GM19193 (cell line): ENCODE data around the gene GLIPR2.
A peak's percentile ranks its signal among the peaks of the same experiment; 100 is the strongest.

Source experiments
- POLR2A ChIP-seq: IDR thresholded peaks from 4 replicates; pipeline ENCODE4 v1.6.1; 2011; ENCODE audit not compliant: insufficient read depth, insufficient read length; ENCODE audit errors: extremely low read depth

Gene GLIPR2

DNA sequence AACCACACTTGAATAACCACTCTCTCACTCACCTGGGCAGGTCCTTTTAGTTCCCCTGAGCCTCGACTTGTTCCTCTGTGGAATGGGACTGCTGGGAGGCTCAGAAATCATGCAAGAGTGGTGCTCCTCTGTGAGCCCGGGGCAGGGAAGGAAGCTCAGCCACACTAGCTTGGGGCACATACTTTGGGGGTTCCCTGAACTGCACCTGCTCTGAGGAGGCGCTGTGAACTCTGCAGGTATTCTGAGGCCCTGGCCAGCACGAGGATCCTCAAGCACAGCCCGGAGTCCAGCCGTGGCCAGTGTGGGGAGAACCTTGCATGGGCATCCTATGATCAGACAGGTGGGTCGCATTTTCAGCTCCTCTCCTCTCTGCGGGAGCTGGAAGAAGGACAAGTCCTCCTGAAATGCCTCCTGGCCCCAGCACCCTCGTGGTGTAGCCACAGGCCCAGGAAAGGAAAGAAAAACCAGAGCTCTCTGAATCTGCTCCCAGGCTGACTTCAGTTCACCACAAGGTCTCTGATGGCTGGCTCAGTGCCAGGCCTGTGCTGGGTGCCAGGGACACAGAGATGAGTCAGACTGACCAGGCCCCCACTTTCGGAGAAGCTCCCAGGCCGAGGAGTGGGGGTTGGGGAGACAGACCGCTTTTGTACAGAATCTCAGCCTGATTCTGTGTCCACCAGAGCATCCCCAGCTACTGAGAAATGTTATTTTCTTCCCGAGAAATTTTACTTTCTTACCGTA lies 11.9 kb downstream of the GLIPR2 start:
- TF ChIP-seq POLR2A = no peak

DNA sequence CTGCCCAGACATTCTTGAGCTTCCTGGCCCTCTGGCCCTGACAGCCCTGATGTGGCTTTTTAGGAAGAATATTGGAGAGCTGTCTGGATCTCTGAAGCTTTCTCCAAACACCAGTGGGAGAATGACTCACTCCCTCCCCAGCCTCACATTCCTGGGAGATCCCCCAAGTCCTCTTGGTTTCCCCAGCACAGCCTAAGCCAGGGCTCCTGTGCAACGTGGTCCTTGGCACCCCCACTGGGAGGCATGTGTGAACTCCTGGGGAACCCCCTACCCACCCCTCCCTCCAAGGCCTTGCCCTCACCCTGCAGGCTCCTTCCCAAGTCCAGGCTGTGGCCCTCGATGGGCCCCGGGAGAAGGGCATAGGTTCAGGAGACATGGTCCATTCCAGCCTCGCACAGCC lies 12.7 kb downstream of the GLIPR2 start:
- TF ChIP-seq POLR2A = no peak

DNA sequence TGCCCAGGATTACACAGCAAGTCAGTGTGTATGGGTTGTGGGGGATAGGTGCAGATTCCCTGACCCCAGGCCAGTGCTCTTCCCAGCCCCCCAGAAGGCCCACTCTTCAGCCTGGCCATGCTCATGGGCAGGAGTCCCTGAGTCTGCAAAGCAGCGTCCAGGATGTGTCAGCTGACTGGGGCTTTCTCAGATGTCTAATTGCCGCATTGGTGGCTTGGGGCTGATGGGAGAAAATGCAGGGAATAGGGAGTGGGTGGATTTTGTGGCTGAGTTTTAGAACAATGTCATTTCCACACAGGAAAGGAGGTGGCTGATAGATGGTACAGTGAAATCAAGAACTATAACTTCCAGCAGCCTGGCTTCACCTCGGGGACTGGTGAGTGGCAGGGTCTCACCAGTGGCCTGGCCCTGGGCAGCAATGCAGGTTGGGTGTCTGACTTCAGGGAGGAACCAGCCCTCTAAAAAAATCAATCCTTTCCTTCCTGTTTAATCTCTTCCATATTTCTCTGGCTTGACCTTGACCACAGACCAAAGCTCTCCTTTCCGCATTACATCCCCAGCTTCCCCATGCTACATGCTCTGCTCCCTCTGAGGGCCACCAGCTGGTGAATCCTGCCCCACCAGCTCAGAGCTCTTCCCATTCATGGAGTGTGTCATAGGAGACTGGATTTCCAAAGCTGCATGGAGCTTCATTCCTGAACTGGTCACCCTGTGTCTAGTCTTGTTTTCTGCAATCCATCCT lies 14.2 kb downstream of the GLIPR2 start:
- TF ChIP-seq POLR2A = no peak

DNA sequence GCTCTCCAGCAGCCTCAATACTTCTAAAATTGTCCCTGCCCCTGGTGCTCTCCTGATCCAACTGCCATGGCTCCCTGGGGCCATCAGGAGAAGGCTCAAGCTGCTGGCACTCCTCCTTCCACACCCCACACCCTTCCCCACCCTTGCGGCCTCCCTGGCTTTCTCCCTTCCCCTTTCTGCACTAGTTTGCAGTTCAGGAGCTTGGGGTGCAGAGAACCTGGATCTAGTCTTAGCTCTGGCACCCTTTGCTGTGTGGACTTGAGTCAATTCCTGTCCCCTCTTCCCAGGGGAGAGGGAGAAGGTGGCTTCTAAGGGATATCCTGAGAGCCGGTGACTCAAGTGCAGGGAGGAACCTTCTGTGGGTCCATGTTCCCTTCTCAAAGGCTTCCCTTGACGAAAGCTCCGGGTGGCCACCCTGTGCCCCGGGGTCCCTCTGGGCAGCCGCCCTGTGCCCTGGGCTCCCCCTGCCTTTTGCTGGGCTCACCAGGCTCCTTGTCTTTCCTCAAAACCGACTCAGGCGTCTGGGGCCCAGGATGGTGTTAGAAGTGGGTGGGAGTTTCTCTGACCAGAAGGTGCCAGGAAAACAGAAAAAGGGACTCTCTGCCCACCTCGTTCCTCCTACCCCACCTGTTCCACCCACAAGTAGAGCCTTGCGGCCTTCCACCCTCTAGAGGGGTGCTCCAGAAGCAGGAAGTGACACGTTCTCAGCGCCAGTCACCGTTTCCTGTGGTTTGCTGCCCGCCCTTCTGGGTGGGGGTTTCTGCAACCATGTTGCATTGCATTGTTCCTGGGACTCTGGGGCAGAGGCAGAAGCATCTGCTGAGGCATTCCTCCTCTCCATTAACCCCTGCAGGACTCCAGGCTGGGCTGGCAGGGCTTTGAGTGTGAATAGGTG lies 15.0 kb downstream of the GLIPR2 start:
- TF ChIP-seq POLR2A = peak; percentile 72

GRCh38 chr9:36152741-36153438 lies 16.4 kb downstream of the GLIPR2 start:
- TF ChIP-seq POLR2A = no peak

DNA sequence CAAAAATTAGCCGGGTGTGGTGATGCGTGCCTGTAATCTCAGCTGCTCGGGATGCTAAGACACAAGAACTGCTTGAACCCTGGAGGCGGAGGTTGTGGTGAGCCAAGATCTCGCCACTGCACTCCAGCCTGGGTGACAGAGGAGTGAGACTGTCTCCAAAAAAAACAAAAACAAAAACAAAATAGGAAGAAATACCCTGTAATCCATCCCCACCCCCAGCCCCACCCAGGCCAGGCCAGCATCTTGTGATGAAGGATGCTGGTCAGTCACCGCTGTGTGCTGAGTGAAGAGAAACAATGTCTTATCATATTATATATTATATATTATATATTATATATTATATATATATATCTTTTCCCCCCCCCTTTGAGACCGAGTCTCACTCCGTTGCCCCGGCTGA lies 17.2 kb downstream of the GLIPR2 start:
- TF ChIP-seq POLR2A = no peak

DNA sequence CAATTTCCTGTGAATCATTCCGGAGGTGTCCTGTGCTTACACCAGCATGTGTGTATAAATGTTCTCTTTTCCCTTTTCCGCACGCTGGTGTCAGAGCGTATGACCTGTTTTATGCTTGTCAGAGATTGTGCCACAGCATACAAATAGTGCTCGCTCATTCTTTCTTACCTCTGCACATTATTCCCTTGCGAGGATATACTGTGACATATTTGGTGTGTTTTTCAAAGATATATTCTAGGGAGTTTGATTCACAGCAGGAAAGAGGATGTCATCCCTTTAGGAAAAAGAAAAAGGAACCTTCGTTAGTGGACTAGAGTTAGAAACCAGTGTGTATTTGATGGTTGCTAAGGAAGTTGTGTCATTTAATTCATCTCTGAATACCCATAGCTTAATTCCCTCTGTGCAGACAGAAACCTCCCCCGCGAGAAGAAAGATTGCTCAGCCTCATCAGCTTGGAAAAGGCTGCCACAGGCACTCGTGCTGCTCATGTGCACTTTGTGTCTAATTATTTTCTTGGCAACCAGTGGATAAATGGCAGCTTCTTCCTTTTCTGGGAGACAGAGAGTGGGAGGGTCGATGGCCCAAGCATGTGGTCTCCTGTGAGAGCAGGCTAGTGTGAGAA lies 17.9 kb downstream of the GLIPR2 start:
- TF ChIP-seq POLR2A = no peak

DNA sequence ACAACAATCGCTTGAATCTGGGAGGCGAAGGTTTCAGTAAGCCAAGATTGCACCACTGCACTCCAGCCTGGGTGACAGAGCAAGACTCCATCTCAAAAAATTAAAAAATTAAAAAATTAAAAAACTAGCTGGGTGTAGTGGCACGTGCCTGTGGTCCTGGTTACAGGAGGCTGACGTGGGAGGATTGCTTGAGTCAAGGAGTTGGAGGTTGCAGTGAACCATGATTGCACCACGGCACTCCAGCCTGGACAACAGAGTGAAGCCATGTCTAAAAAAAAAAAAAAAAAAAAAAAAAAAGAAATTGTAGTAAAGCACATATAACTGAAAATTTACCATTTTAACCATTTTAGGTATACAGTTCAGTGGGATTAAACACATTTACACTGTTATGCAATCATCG lies 19.6 kb downstream of the GLIPR2 start:
- TF ChIP-seq POLR2A = no peak

DNA sequence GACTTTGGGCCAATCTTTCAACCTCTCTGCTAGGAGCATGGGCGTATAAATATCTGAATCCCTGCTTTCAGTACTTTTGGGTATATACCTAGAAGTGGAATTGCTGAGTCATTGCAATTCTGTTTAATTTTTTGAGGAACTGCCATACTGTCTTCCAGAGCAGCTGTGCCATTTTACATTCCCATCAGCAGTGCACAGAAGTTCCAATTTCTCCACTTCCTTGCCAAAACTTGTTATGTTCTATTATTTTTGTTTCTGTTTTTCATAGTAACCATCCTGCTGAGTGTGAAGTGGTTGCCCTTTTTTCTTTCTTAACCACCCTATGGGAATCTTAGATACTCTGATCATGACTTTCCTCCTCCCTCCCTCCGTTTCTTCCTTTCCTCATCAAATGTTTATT lies 21.6 kb downstream of the GLIPR2 start:
- TF ChIP-seq POLR2A = no peak

GRCh38 chr9:36158917-36159316 lies 22.4 kb downstream of the GLIPR2 start:
- no peak for TF ChIP-seq POLR2A

DNA sequence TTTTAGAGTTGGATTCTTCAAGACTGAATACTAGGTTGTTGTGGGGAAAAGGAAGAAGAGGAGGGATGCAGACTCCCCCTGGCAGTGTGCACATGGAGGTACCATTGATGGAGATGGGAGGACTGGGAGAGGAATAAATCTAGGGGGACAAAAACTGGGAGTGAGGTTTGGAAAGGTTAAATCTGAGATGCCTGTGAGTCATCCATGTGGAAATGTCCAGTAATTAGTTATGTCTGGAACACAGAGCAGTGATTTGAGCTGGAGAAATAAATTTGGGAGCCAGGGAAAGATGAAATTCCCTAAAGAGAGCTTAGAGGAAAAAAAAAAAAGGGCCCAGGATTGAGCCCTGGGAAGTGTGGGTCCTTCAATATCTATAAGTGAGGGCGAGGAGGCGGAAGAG lies 24.7 kb downstream of the GLIPR2 start:
- TF ChIP-seq POLR2A = no peak

- no peak for TF ChIP-seq POLR2A
These were observed 25.7 kb downstream of the GLIPR2 start for GRCh38 chr9:36162211-36162738.

- no peak for TF ChIP-seq POLR2A
These were observed 26.7 kb downstream of the GLIPR2 start for GRCh38 chr9:36163049-36163785.
